Vagina (tissue), 2 donors: Measurements from ENCODE around the gene ADPRH. TPM values are rescaled to one million over a fixed set of nuclear protein-coding genes. Genes with fewer than 3 reads are reported as not detected.

Experiments
- DNase-seq, 2 donors: peaks; one replicate each; pipeline ENCODE4 v3.0.0-alpha.2; 2017; ENCODE audit errors: extremely low spot score in 2 of 2
- H3K27ac ChIP-seq: fragments of 200-600 bp; sonication (generic); one replicate; pipeline ENCODE4 v1.5.1; 2019
- H3K27me3 ChIP-seq: fragments of 200-600 bp; sonication (generic); one replicate; pipeline ENCODE4 v1.5.1; 2019
- H3K36me3 ChIP-seq, 2 donors: fragments of 200-600 bp; sonication (generic); one replicate each; pipeline ENCODE4 v1.5.1; 2017 to 2019
- H3K4me1 ChIP-seq: fragments of 200-600 bp; sonication (generic); one replicate; pipeline ENCODE4 v1.5.1; 2019
- H3K4me3 ChIP-seq, 2 donors: fragments of 200-600 bp; sonication (generic); 1 replicate in 1 of 2; 2 replicates in 1 of 2; pipeline ENCODE4 v1.5.1; 2016 to 2019
- H3K9me3 ChIP-seq: fragments of 200-600 bp; sonication (generic); one replicate; pipeline ENCODE4 v1.5.1; 2019
- CTCF ChIP-seq, 3 experiments: fragments of 450-650 bp in 2 of 3; fragments of 200-600 bp in 1 of 3; sonication (generic) in 1 of 3; IDR thresholded peaks; one replicate each; pipeline ENCODE4 v1.5.1; 2017 to 2019; ENCODE audit warnings: antibody characterized with exemption in 3 of 3, mild to moderate bottlenecking in 2 of 3, moderate library complexity in 2 of 3
- POLR2A ChIP-seq, 2 donors: fragments of 450-650 bp; IDR thresholded peaks; one replicate each; pipeline ENCODE4 v1.6.1; 2017; ENCODE audit warnings: antibody characterized with exemption in 2 of 2, mild to moderate bottlenecking in 2 of 2, moderate library complexity in 2 of 2
- POLR2AphosphoS5 ChIP-seq, 2 donors: sonication (generic); formaldehyde crosslinking; IDR thresholded peaks; one replicate each; pipeline ENCODE4 v1.9.0; 2017; ENCODE audit warnings: antibody characterized with exemption in 2 of 2, mild to moderate bottlenecking in 2 of 2, low read depth in 1 of 2; ENCODE audit not compliant: insufficient read depth in 1 of 2
- intact Hi-C: fragments of 100-400 bp; cut with DNase I; formaldehyde crosslinking; loops from one replicate; pipeline ENCODE4 v1.15.1; 2023
- total RNA-seq: library from RNA; depleted of rRNA; stranded (reverse); fragments of >200 nt; gene quantifications from one replicate; pipeline ENCODE4 v1.2.3, GENCODE V29; 2016

ADPRH gene
- total RNA-seq, 1 donor from 2014 or later = 2.9 TPM

- Histone ChIP-seq H3K27me3 (no peaks in the 10 kb centered on the region), H3K9me3 (no peaks in the 10 kb centered on the region), H3K36me3 (no peaks in the 10 kb centered on the region), H3K4me1 (peaks cover 19% of the 10 kb centered on the region), H3K4me3 (peak overlapping the region; percentile 56 to 72), H3K27ac (peak overlapping the region; percentile 88)
- no peak for DNase-seq
- TF ChIP-seq POLR2A (IDR thresholded peaks at IDR 0.05) (no peak), CTCF (IDR thresholded peaks at IDR 0.05) (no peak), POLR2AphosphoS5 (IDR thresholded peaks at IDR 0.05; ENCODE audit: insufficient read depth in 1 of 2, low read depth in 1 of 2) (no peak)
- intact Hi-C loops = no loop called here
Measured at GRCh38 chr3:119580067-119580760, 922 bp downstream of the ADPRH start.

- no peaks in the 10 kb centered on the region for H3K36me3 ChIP-seq
- H3K4me1 ChIP-seq = peaks cover 19% of the 10 kb centered on the region
- no peak for DNase-seq
- H3K27ac ChIP-seq = no peak overlapping the region
- no peaks in the 10 kb centered on the region for H3K9me3 ChIP-seq
- no peaks in the 10 kb centered on the region for H3K27me3 ChIP-seq
- no peak overlapping the region for H3K4me3 ChIP-seq
- intact Hi-C loops = no loop called here
- no peak for TF ChIP-seq POLR2A (IDR thresholded peaks at IDR 0.05)
- TF ChIP-seq POLR2AphosphoS5 (IDR thresholded peaks at IDR 0.05; ENCODE audit: insufficient read depth in 1 of 2, low read depth in 1 of 2) = no peak
- no peak for TF ChIP-seq CTCF (IDR thresholded peaks at IDR 0.05)
Measured at GRCh38 chr3:119582178-119582577, 2.9 kb downstream of the ADPRH start.

- Histone ChIP-seq H3K27me3 (no peaks in the 10 kb centered on the region), H3K9me3 (no peaks in the 10 kb centered on the region), H3K4me1 (peaks cover 8% of the 10 kb centered on the region), H3K36me3 (no peaks in the 10 kb centered on the region), H3K4me3 (no peak overlapping the region), H3K27ac (no peak overlapping the region)
- TF ChIP-seq POLR2A (IDR thresholded peaks at IDR 0.05) (no peak), CTCF (IDR thresholded peaks at IDR 0.05) (no peak), POLR2AphosphoS5 (IDR thresholded peaks at IDR 0.05; ENCODE audit: insufficient read depth in 1 of 2, low read depth in 1 of 2) (no peak)
- intact Hi-C loops = no loop called here
- no peak for DNase-seq
Measured at GRCh38 chr3:119585208-119585607, 5.9 kb downstream of the ADPRH start.

GRCh38 chr3:119585856-119586570 lies 6.7 kb downstream of the ADPRH start:
- Histone ChIP-seq H3K4me1 (peaks cover under 1% of the 10 kb centered on the region), H3K9me3 (no peaks in the 10 kb centered on the region), H3K4me3 (no peak overlapping the region), H3K36me3 (no peaks in the 10 kb centered on the region), H3K27me3 (no peaks in the 10 kb centered on the region), H3K27ac (no peak overlapping the region)
- no peak for TF ChIP-seq CTCF (IDR thresholded peaks at IDR 0.05)
- no peak for TF ChIP-seq POLR2AphosphoS5 (IDR thresholded peaks at IDR 0.05; ENCODE audit: insufficient read depth in 1 of 2, low read depth in 1 of 2)
- TF ChIP-seq POLR2A (IDR thresholded peaks at IDR 0.05) = no peak
- intact Hi-C loops = no loop called here
- DNase-seq = no peak

- no peak for TF ChIP-seq POLR2A (IDR thresholded peaks at IDR 0.05)
- TF ChIP-seq POLR2AphosphoS5 (IDR thresholded peaks at IDR 0.05; ENCODE audit: insufficient read depth in 1 of 2, low read depth in 1 of 2) = no peak
- no peak for TF ChIP-seq CTCF (IDR thresholded peaks at IDR 0.05)
- no peaks in the 10 kb centered on the region for H3K4me1 ChIP-seq
- DNase-seq = no peak
- H3K36me3 ChIP-seq = no peaks in the 10 kb centered on the region
- no peak overlapping the region for H3K4me3 ChIP-seq
- no peak overlapping the region for H3K27ac ChIP-seq
- no peaks in the 10 kb centered on the region for H3K27me3 ChIP-seq
- no peaks in the 10 kb centered on the region for H3K9me3 ChIP-seq
- intact Hi-C loops = no loop called here
Measured at GRCh38 chr3:119586733-119587172, 7.5 kb downstream of the ADPRH start.
